GM12891 (cell line): ENCODE data around the gene EGFL8.
A peak's percentile ranks its signal among the peaks of the same experiment; 100 is the strongest.
"Not testable (repeated sequence)": the region's sequence is repeated elsewhere in the genome, so short reads cannot be mapped to it uniquely, and the experiment has no call there.

Experiments used
- DNase-seq: peaks from one replicate; pipeline ENCODE4 v3.0.0; 2011; ENCODE audit warnings: low spot score; ENCODE audit not compliant: insufficient read length
- FAIRE-seq: peaks from 2 replicates; lab custom pipeline; 2011; peaks lifted over from hg19 to GRCh38; lab: Jason Lieb, UNC
- PAX5 ChIP-seq: IDR thresholded peaks from 2 replicates; pipeline ENCODE4 v1.6.1; 2011; ENCODE audit warnings: low read length, moderate library complexity, mild to moderate bottlenecking; ENCODE audit not compliant: insufficient read depth, severe bottlenecking
- POLR2A ChIP-seq: IDR thresholded peaks from 2 replicates; pipeline ENCODE4 v1.6.1; 2011; ENCODE audit warnings: low read depth, low read length, control low read depth
- POLR2AphosphoS5 ChIP-seq: IDR thresholded peaks from 2 replicates; pipeline ENCODE4 v1.6.1; 2011; ENCODE audit warnings: low read depth, low read length, control low read depth
- POU2F2 ChIP-seq: IDR thresholded peaks from 2 replicates; pipeline ENCODE4 v1.6.1; 2011; ENCODE audit warnings: low read depth, mild to moderate bottlenecking, control low read depth, low read length, moderate library complexity
- SPI1 ChIP-seq: IDR thresholded peaks from 2 replicates; pipeline ENCODE4 v1.6.1; 2011; ENCODE audit warnings: low read depth, low read length, control low read depth
- TAF1 ChIP-seq: IDR thresholded peaks from 2 replicates; pipeline ENCODE4 v1.6.1; 2011; ENCODE audit warnings: low read depth, low read length, control low read depth

Gene EGFL8

GRCh38 chr6:32196682-32197616 lies 32.6 kb downstream of the EGFL8 start:
- no peak for DNase-seq
- peak; percentile 50 for FAIRE-seq

GRCh38 chr6:32198345-32198696 lies 33.9 kb downstream of the EGFL8 start:
- no peak for FAIRE-seq
- no peak for TF ChIP-seq SPI1
- no peak for TF ChIP-seq POU2F2
- no peak for TF ChIP-seq POLR2AphosphoS5

More at GRCh38 chr6:32196682-32197616, 32.6 kb downstream of the EGFL8 start:
- TF ChIP-seq POLR2AphosphoS5 (no peak), TAF1 (no peak), SPI1 (no peak), POLR2A (no peak), PAX5 (no peak), POU2F2 (no peak)

GRCh38 chr6:32198866-32199265 lies 34.5 kb downstream of the EGFL8 start:
- no peak for FAIRE-seq
- TF ChIP-seq PAX5 (no peak), POLR2A (no peak), POU2F2 (no peak), TAF1 (no peak), SPI1 (no peak), POLR2AphosphoS5 (no peak)
- DNase-seq = no peak

More at GRCh38 chr6:32198345-32198696, 33.9 kb downstream of the EGFL8 start:
- DNase-seq = no peak

- TF ChIP-seq POU2F2 (no peak), TAF1 (no peak), PAX5 (no peak), POLR2AphosphoS5 (no peak), SPI1 (no peak), POLR2A (no peak)
- DNase-seq = no peak
- FAIRE-seq = no peak
Measured at GRCh38 chr6:32200711-32201475, 36.5 kb downstream of the EGFL8 start.

GRCh38 chr6:32202186-32202585 lies 37.8 kb downstream of the EGFL8 start:
- DNase-seq (no peak), FAIRE-seq (no peak)
- no peak for TF ChIP-seq POLR2A
- TF ChIP-seq POU2F2 = no peak
- TF ChIP-seq TAF1 = no peak

- DNase-seq (no peak), FAIRE-seq (no peak)
- no peak for TF ChIP-seq PAX5
- no peak for TF ChIP-seq SPI1
- TF ChIP-seq POLR2AphosphoS5 = no peak
- no peak for TF ChIP-seq TAF1
- no peak for TF ChIP-seq POLR2A
- no peak for TF ChIP-seq POU2F2
Measured at GRCh38 chr6:32203426-32204267, 39.3 kb downstream of the EGFL8 start.

- FAIRE-seq = no peak
- no peak for DNase-seq
- TF ChIP-seq POLR2AphosphoS5 (no peak), POU2F2 (no peak), TAF1 (no peak), POLR2A (no peak), SPI1 (no peak), PAX5 (no peak)
Measured at GRCh38 chr6:32204268-32204715, 39.9 kb downstream of the EGFL8 start.

- no peak for DNase-seq
- no peak for FAIRE-seq
- TF ChIP-seq POLR2AphosphoS5 (no peak), PAX5 (no peak), POU2F2 (no peak), SPI1 (no peak), TAF1 (no peak), POLR2A (no peak)
Measured at GRCh38 chr6:32208996-32209395, 44.6 kb downstream of the EGFL8 start.

- no peak for FAIRE-seq
- DNase-seq = no peak
- TF ChIP-seq SPI1 (no peak), PAX5 (no peak)
Measured at GRCh38 chr6:32210191-32210601, 45.8 kb downstream of the EGFL8 start.

GRCh38 chr6:32211432-32211831 lies 47.0 kb downstream of the EGFL8 start:
- not testable (repeated sequence) for FAIRE-seq, DNase-seq
